Psoas muscle (tissue), 8 donors: ENCODE data around the gene CADM1. TPM values are rescaled to one million over a fixed set of nuclear protein-coding genes. Genes with fewer than 3 reads are reported as not detected.

Experiments used
- ATAC-seq, 4 donors: fragments of 200-7000 bp; cut with Tn5 transposase; one replicate each; pipeline ENCODE4 v1.9.1; 2020; ENCODE audit warnings: moderate library complexity in 3 of 4, mild to moderate bottlenecking in 2 of 4
- DNase-seq, 2 donors: peaks; one replicate each; pipeline ENCODE4 v3.0.0-alpha.2; 2020
- H3K27ac ChIP-seq: fragments of 200-600 bp; one replicate; pipeline ENCODE4 v1.8.0; 2022
- H3K27me3 ChIP-seq, 3 donors: fragments of 200-600 bp in 1 of 3; one replicate each; pipeline versions ENCODE4 v1.6.1 to v1.8.0; 2013 to 2022; ENCODE audit warnings: low read length in 2 of 3, mild to moderate bottlenecking in 2 of 3, moderate library complexity in 1 of 3; ENCODE audit not compliant: insufficient read depth in 3 of 3
- H3K36me3 ChIP-seq, 2 donors: fragments of 200-600 bp in 1 of 2; one replicate each; pipeline versions ENCODE4 v1.6.1 to v1.8.0; 2013 to 2022; ENCODE audit warnings: low read depth in 1 of 2, mild to moderate bottlenecking in 1 of 2, moderate library complexity in 1 of 2; ENCODE audit not compliant: insufficient read depth in 1 of 2
- H3K4me1 ChIP-seq: fragments of 200-600 bp; one replicate; pipeline ENCODE4 v1.8.0; 2022
- H3K4me3 ChIP-seq: fragments of 200-600 bp; one replicate; pipeline ENCODE4 v1.8.0; 2022; ENCODE audit warnings: mild to moderate bottlenecking
- H3K9me3 ChIP-seq: fragments of 200-600 bp; one replicate; pipeline ENCODE4 v1.8.0; 2022
- CTCF ChIP-seq: fragments of 200-600 bp; IDR thresholded peaks from one replicate; pipeline ENCODE4 v1.8.0; 2022; ENCODE audit warnings: antibody characterized with exemption
- WGBS, 3 donors: extraction: QIAGEN DNeasy Blood & Tissue Kit; methylation state at CpG; one replicate each; pipeline versions ENCODE4 v1.1.6 to v1.1.7; 2013; 5-methylcytosine and 5-hydroxymethylcytosine counted together
- intact Hi-C, 2 donors: fragments of 100-400 bp; cut with DNase I; formaldehyde crosslinking; loops; one replicate each; pipeline versions ENCODE4 v1.11.0 to v1.14.2; 2022
- polyA plus RNA-seq, 3 donors: library from polyadenylated mRNA; stranded (reverse); fragments of 200-250 nt; gene quantifications; one replicate each; pipeline ENCODE4 v1.2.3, GENCODE V29; 2013
- total RNA-seq, 4 donors: library from RNA; stranded (reverse); fragmentation: NEBNext Ultra II Directional in 2 of 4; extraction: Animal tissue kit (Norgen Biotek cat#: 25700) in 2 of 4; gene quantifications; one replicate each; pipeline versions ENCODE4 v1.2.1 to v1.2.4, GENCODE V29; 2021 to 2023
- donor health status: healthy with polysubstance abuse.
- donor health status: DM: no; HTN: no; CAD: no; lungs with moderate emphysema.
- donor health status: Bipolar disorder and iron deficiency.
- donor health status: healthy.
- donor health status: DM: yes; HTN: yes; CAD: no.
- donor health status: DM: no; HTN: no; CAD: no.
- donor health status: DM: no; HTN: no; CAD: no.
- donor health status: DM: yes; HTN: yes; CAD: no.

CADM1 gene
- total and polyA plus RNA-seq, 7 donors, result 3.1 to 12.4 (median 9.5) TPM

GRCh38 chr11:115502636-115503082, 1.6 kb downstream of the CADM1 start:
- ATAC-seq, result peak in 1 of 4 donors; percentile 0
- Histone ChIP-seq H3K27ac (peak overlapping the region; percentile 83), H3K4me1 (peaks cover 6% of the 10 kb centered on the region), H3K36me3 (no peaks in the 10 kb centered on the region), H3K9me3 (no peaks in the 10 kb centered on the region), H3K27me3 (no peaks in the 10 kb centered on the region), H3K4me3 (peak overlapping the region; percentile 72)
- DNase-seq, result peak; percentile 14 to 43
- no peak for TF ChIP-seq CTCF
- WGBS, 3 donors, result 0 to 2% (median 1%) methylated on average over 24 to 30 of the region's 30 CpGs
- intact Hi-C loops, result loop anchor here (2.0 to 5.0 kb wide), 2 partner anchors 170 kb away; no protein-coding TSS in a partner anchor

GRCh38 chr11:115501893-115502589, 2.2 kb downstream of the CADM1 start:
- H3K36me3 ChIP-seq, result no peaks in the 10 kb centered on the region
- TF ChIP-seq CTCF, result no peak
- no peak overlapping the region for H3K27ac ChIP-seq
- DNase-seq, result no peak
- ATAC-seq, result no peak
- no peaks in the 10 kb centered on the region for H3K9me3 ChIP-seq
- peaks cover 6% of the 10 kb centered on the region for H3K4me1 ChIP-seq
- WGBS, 3 donors, result 18 to 22% (median 22%) methylated on average over 22 of the region's 22 CpGs
- intact Hi-C loops, result loop anchor here (2.0 to 5.0 kb wide), 2 partner anchors 169 to 170 kb away; no protein-coding TSS in a partner anchor
- H3K4me3 ChIP-seq, result peak overlapping the region; percentile 72
- no peaks in the 10 kb centered on the region for H3K27me3 ChIP-seq

GRCh38 chr11:115501502-115501892, 2.7 kb downstream of the CADM1 start:
- no peak for ATAC-seq
- Histone ChIP-seq H3K27me3 (no peaks in the 10 kb centered on the region), H3K4me3 (no peak overlapping the region), H3K36me3 (no peaks in the 10 kb centered on the region), H3K27ac (no peak overlapping the region), H3K4me1 (peaks cover 6% of the 10 kb centered on the region), H3K9me3 (no peaks in the 10 kb centered on the region)
- no peak for TF ChIP-seq CTCF
- intact Hi-C loops, result loop anchor here in 1 of 2 donors (5.0 kb wide), 1 partner anchor 169 kb away; no protein-coding TSS in a partner anchor
- WGBS, 3 donors, result 73 to 86% (median 79%) methylated on average over 8 of the region's 8 CpGs
- no peak for DNase-seq

GRCh38 chr11:115500547-115501501, 3.4 kb downstream of the CADM1 start:
- no peak overlapping the region for H3K4me3 ChIP-seq
- intact Hi-C loops, result loop anchor here in 1 of 2 donors (5.0 kb wide), 1 partner anchor 169 kb away; no protein-coding TSS in a partner anchor
- peaks cover 6% of the 10 kb centered on the region for H3K4me1 ChIP-seq
- no peak for TF ChIP-seq CTCF
- H3K36me3 ChIP-seq, result no peaks in the 10 kb centered on the region
- no peak overlapping the region for H3K27ac ChIP-seq
- DNase-seq (no peak), ATAC-seq (no peak)
- H3K27me3 ChIP-seq, result no peaks in the 10 kb centered on the region
- WGBS, 3 donors, result 75 to 85% (median 78%) methylated on average over 14 of the region's 14 CpGs
- no peaks in the 10 kb centered on the region for H3K9me3 ChIP-seq
